Kidney capillary endothelial cell (primary cell): ENCODE measurements around the gene GPR137B.

Experiments used
- DNase-seq: peaks from one replicate; pipeline ENCODE4 v3.0.0-alpha.2; 2018; ENCODE audit warnings: low spot score

GPR137B gene

DNA sequence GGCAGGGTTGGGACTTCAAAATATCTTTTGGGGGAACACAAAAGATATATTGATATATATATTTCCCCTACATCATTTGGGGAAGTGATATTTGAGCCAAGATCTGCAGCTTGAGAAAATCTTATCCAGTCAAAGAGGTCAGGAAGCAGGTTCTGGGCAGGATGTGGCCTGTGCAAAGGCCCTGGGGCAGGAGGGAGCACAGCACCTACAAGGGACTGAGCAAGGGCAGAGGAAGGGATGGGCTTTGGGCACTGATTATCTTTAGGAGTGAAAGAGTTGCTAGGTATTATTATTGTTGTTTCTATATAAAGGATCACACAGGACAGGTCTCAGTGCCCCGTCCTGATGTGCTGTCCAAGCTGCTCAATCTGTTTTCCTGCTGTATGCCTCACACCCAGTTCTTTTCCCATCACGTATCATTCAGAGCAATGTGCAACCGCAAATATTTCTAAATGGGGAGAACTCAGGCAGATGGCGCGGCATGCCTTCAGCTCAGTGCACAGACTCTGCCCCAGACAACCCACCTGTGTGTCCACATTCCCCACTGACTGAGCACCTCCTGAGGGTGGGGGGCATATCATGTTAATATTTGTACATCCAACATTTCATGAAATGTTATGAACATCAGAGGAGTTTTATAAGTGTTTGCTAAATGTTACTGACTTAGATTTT is 28.1 kb upstream of the GPR137B start:
- DNase-seq, result no peak

DNA sequence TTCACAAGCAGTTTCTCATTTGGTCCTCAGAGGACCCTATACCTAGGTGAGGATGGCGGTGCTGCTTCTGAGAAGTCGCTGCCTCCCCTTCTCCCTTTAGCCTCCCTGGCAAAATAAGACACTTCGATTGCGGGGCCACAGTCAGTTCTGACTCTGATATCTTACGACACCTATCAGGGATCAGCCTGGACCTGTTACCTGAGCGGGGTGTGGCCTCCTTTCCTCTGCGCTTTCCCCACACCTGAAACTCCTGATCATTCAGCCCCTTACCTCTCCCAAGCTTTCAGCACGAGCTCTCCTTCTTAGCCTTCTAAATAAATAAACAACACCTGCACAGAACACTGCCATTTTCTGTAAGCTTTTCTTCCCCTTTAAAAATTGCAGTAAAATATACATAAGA is 24.6 kb upstream of the GPR137B start:
- DNase-seq, result no peak

DNA sequence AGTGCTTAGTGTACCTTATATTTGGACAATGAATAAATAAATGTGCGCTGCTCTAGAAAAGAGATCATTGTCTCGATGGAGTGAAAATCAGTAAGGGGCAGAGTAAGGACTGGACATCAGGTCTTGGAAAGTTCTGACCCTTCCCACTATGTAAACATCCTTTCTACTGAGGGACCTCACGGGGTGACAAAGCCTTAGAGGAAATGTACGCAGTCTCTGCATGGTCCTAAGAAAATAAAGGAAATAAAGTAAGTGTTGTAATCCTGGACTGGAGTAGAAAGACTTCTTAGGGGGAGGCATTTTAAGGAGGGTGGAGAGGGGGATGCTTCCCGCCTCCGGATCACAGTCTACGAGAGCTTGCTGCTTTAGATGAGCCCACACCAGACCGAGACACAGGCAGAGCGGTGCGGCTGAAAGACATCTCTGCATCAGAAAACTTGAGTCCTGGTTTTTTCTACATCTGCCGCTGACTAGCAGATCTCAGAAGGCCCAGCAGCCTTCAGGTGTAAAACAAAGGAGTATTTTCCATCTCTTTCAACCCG is 22.3 kb upstream of the GPR137B start:
- DNase-seq, result no peak

DNA sequence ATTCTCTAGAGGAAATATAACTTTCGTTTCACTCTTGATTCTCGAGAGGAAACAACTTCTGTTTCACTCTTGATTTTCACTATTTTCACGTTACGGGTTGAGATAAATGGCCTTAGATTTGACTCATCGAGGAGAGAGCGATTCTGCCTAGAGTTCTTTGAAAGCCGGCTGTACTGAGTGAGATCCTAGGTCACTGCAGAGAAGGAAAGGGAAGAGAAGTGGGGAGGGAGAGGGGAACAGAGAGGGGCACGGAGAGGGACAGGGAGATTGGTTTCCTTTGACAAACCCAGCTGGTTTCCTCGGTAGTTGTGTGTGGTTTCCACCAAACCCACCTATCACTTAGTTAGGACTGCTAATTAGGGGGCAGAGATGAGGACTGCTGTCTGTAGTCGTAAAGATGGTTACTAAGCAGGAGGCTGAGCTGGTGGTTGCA is 21.6 kb upstream of the GPR137B start:
- no peak for DNase-seq

DNA sequence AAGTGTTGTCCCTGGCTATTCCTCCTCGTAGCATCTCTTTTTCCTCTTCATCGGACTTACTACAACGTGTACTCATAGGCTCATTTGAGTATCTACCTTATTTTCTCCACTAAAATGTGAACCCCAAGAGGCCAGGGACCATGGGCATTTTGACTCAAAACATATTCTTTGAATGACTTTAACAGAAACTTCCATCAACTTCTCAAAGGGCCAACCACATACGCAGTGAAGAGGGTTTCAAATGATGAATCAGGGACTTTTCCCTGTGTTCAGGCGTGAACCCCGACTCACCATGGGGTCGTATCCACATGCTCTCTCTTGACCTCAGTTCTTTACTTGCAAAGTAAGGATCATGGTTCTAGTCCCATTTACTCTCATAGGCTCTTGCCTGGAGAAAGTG is 20.2 kb upstream of the GPR137B start:
- DNase-seq, result no peak

DNA sequence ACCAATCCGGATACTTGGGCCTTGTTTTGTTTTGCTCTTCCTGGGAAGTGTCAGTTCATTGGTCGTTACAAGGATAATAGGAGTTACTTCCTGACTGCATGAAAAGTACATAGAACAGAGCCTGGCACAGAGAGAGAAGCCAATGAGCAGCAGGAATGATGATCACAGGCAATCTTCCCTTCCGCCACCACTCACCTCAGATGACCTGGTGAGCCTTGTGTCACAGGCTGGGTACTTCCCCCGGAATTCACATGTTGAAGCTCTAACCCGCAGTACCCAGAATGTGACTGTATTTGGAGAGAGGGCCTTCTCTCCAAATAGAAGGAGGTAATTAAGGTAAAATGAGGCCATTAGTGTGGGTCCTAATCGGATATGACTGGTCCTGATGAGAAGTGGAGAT is 18.8 kb upstream of the GPR137B start:
- no peak for DNase-seq

DNA sequence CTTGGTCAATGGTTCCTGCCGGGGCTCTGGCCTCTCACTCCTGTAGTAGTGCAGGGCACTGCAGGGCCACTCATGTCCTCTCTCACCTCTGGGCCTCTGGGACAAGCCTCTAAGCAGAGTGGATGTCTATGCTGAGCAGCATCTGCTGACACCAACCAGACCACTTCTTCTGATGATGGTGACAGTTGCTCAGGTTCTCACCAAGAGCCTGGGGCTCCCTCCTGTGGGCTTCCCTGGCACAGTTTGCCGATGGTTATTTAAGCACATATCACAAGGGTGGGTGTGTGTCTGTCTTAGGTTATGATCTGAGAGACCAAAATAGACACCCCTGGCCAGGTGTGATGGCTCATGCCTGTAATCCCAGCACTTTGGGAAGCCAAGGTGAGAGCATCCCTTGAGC is 17.4 kb upstream of the GPR137B start:
- no peak for DNase-seq

DNA sequence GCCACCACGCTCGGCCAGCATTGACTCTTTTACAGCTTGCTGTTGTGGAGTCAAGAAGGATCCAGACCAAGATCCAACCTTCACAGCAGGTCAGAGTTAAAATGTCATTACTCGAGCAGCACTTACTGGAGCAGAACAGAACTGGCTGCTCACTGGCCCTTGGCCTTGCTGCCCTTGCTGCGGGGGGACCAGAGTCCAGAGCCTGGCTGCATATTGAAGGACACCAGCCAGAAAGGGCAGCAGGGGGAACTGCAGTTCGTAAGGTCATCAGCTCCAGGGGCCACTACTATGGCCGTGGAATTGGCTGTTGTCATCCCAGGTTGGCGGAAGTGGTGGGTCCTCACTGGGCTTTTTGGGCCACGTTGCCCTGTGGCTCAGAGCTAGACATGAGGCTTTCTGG is 15.3 kb upstream of the GPR137B start:
- no peak for DNase-seq

DNA sequence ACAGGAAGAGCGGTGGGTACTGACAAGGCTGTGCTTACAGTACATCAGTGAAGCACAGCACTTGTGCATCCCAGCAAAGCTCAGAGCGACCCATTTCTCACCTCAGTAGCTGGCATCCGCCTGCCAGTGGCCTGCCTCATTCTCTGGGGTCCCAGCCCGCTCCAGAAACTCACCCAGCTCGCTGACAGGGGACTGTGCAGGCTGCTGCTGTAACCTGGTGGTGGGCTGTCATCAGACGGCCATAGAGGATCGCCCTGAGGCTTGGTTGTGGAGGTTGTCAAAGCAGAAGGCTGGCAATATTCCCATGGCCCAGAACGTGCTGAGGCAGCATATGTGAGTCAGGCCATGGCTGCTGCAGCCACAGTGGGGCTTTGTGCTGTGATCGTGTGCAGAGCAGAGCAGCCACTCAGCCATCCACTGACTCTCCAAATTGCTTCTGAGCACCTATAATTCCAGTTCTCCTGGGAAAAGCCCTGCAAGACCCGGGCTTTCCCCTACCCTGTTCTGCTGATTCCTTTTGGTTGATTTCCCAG is 13.6 kb upstream of the GPR137B start:
- no peak for DNase-seq

DNA sequence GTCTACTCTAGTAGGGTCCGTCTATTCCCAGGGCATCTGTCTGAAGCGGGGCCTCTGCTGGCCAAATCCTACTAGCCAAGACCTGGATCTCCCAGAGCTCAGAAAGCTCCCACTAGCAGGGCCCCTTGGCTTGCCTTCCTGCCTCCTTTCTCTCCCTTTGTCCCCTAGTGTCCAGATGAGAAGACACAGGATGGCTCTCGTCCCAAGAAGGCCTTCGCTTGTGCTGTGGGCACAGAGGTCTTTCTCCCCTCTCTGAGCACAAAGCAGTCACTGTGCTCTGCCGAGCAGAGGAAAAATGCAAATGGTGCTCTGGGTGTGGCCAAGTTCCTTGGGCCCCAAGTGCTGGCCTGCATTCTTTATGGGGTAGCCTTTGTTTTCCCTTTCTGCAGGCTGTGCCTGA is 13.0 kb upstream of the GPR137B start:
- DNase-seq, result no peak

DNA sequence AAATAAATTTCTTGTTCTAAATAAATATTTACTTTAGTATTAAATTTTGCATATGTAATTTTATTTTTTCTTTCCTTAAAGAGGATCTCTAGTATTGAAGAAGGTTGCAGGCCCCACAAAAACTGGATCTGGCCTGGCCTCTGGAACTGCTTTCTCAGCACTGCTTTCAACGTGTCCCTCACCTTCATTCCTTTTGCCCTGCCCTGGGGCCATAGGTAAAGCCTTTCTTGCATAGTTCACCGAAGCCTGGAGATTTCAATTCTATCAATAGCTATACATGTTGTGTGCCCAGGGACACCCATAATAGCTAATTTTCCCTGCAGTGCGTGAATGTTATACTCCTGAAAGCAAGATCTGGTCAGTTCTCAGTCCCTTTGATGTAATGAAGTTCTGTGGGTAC is 12.0 kb upstream of the GPR137B start:
- no peak for DNase-seq

DNA sequence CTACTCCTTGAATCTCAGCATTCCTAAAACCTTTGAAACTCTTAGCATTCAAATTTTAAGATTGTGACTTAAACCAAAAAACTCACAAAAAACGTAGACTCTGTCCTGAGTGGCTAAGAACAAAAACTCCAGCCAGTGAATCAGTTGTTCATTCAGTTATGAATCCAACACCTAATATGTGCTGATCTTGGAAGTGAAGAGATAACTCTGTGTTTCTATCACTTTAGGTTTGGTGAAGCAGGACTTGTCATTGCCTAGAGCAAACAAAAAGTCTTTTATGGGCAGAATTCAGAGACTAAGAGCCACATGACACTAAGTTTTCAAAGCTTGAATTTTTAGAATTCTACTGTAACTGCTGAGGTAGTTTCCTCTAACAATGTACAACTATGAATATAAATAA is 10.4 kb upstream of the GPR137B start:
- DNase-seq, result no peak

DNA sequence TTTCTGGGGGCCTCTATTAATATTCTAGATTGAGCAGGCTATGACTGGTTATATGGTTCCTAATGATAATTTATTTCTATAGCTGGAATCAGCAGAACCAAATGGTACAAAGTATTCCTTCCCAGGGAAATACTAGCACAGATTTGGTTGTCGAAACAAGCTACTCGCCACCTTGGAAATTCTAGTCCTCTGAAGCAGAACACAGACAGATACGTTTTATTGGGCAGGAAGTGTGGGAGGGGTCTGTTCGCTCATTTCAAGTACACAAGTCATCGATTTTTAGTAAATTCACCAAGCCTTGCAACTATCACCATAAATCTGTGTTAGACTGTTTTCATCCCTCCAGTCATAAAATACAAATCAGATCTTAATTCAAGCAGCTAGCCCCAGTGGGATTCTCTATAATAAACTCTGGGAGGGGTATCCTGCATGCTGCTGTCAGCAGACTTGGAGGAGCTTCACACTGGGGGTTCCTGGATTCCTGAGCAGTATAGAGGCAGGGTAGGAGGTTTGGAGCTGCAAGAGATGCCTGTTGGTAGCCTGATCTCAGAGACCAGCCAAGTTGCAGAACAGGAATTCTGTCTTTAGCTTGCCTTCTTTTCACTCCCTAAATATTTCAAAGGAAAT is 9.8 kb upstream of the GPR137B start:
- DNase-seq, result no peak

DNA sequence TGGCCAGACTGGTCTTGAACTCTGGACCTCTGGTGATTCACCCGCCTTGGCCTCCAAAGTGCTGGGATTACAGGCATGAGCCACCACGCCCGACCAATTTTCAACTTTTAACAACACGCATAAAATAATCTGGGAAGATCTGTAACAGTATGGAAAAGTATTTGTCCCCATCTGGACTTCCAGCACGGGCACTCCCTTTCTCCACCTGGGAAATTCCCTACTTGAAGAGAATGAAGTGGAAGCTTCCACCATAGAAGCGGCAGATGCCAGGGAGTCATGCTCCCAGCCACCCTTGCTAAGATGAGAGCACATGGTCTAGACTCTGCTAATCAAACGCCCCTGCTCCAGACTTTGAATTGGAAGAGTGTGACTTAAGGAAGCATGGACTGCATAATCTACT is 9.0 kb upstream of the GPR137B start:
- DNase-seq, result no peak

DNA sequence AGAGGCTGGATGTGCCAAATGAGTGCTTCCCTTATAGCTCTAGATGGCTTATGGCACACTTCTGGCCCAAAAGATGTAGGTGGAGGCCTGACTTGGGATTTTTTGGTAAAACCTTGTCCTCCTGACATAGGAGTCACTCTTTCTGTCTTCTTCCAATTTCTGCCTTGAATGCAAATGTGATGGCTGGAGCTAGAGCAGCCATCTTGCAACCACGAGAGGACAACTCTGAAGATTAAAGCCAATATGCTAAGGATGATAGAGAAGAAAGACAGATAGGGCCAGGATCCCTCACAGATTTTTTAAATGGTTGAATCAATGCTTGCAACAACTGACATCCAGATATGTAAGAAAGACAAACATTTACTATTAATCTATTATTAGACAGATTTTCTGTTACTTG is 8.5 kb upstream of the GPR137B start:
- DNase-seq, result no peak

DNA sequence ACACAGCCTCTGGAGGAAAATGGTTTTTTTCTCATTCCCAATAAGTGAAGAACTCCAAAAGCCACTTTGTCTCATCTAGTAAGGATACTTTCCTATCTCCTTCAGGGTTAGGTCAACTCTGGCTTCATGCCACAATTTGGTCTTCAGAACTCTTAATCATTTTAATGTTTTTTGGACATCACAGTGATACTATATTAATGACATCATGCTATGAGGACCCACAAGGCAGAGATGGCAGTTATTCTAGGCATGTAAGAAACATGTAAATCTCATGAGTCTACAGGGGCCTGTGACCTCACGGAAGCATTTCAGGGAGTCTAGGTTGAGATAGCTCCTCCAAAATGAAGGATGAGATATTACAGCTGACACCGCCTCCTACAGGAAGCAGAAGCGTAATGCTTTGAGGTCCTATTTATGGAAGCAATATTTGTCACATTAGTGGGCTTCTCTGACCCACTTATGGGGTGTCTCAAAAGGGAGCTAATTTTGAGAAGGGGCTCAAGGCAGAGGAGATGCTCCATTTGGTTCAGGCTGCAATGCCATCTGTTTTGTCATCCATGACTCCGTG is 5.0 kb upstream of the GPR137B start:
- no peak for DNase-seq

DNA sequence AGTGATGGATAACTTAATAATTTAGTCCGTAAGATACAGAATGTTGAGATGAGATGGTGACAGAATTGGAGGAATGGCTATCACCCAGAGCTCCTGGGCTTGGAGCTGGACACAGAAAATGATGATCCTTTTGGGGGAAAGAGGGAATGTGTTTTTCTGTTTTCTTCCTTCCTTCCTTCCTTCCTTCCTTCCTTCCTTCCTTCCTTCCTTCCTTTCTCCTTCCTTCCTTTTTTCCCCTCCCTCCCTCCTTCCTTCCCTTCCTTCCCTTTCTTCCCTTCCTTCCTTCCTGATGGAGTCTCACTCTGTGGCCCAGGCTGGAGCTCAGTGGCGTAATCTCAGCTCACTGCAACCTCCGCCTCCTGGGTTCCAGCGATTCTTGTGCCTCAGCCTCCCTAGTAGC is 2.8 kb upstream of the GPR137B start:
- no peak for DNase-seq

DNA sequence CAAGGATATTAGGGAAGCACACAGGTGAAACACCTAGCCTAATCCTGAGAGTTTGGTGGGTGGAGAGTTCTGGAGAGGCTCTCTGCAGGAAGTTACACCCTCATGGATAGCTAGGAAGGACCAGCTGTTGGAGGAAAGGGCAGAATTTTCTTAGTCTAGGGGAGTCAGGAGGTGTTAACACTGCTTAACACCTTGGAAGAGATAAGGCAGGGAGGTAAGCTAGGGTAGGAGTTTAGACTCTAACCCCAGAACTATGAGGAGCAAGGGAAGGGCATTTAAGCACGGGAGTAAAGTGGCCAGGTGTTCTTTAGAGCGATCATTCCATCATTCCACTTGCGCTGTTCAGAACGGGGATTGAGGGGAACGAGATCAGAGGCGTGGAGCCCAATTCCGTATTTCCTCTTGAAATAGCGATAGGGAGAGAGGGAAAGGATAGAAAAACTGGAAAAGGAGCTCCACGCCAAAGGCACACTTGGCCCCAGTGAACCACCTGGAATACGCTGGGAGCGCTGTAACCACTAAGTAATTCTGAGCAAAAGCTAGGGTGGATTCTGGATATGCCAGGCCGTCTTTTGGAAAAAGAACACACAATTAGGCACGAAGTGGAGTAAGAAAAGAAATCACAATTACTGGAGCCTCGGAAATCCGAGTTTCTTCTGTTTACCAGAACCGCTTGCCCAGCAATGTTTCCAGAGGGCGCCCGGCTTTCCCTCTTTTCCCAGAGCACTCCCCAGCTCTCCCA is 1.5 kb upstream of the GPR137B start:
- DNase-seq, result no peak

DNA sequence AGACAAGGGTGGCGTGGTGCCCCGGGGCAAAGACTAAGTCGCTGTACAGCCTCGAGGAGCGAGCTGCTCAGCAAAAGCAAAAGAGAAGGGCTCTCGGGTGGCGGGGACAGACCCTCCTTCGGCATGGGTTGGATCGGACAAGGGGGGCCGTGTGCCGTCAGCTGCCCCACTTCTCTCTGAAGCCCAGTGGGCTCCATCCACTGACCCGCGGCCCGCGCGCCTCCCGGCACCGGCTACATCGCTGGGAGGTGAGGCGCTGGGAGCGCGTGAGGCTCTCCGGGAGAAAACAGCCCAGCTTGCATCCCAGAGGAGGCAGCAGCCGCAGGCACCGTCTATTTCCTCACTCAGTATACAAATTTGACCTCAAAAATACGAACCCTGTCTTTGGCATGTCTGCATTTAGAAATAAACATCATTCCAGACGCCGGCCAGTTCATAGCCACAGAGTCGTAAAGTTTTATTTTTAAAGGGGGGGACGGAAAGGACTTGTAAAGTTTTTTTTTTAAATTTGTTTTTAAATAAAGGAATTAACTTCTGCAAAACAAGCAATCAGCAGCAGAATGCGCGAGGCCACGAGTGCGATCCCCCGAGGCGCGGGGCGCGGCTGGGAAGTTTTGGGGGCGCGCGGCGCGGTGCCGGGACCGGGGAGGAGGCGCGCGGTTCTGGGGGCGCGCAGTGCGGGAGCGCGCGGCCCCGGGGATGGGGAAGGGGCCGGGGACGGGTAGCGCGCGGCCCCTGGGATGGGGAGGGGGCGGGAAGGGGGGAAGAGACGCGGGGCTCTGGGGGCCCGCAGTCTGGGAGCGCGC is 689 bp upstream of the GPR137B start:
- DNase-seq, result peak; percentile 30

DNA sequence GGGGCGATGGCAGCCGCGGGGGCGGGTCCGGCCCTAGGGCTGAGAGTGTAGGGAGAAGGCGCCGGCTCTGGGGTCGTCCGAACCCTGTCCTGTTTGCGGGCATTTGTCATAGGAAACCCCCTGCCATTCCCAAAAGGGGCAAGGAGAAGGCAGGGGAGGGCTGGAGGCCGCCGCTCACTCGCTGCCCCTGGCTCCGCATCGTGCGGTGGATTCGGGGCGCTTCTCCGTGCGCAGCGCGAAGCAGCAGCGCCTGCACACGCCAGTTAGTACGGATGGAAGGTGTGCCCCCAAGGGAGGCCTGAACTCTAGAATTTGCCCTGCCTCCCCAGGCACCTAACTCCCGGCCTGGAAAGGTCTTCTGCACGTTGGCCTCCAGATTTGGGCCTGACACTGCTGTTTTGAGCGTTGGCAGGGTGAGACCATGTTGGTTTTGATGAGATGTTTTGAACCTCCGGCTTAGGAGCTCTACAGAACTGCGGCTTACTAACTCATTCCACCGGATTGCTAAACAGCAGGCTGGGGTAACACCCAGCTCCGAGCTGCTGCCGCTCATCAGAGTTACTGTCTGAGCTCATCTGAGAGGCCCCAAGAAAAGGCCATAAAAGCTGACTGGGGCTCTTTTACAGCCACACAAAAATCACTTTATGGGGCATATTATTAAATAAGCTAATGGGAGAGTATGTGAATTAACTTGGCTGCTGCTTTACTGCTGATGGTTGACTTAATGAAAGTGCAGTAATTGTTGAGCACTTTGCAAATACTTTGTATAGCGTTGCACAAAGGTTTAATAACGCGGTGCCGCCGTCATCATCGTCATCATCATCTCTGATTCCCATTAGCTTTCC is 987 bp downstream of the GPR137B start:
- peak; percentile 16 for DNase-seq

DNA sequence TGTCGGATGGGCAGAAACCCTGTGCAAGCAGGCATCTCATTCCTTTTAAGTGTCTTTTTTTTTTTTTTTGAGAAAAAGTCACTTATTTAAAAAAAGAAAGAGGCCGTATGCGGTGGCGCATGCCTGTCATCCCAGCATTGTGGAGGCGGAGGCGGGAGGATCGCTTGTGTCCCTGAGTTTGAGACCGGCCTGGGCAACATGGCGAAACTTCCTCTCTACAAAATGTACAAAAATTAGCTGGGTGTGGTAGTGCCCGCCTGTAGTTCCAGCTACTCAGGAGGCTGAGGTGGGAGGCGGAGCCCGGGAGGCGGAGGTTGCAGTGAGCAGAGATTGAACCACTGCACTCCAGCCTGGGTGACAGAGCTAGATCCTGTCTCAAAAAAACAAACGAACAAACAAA is 1.7 kb downstream of the GPR137B start:
- DNase-seq, result no peak
